Mucosa of descending colon (tissue), 3 donors: ENCODE results near the gene MT1A. TPM values are rescaled to one million over a fixed set of nuclear protein-coding genes. Genes with fewer than 3 reads are reported as not detected.

Source experiments
- ATAC-seq: fragments of 200-7000 bp; cut with Tn5 transposase; one replicate; pipeline ENCODE4 v1.9.1; 2020; ENCODE audit warnings: mild to moderate bottlenecking, moderate library complexity
- DNase-seq, 3 donors: peaks; one replicate each; pipeline ENCODE4 v3.0.0-alpha.2; 2020
- H3K36me3 ChIP-seq: fragments of 200-600 bp; one replicate; pipeline ENCODE4 v1.8.0; 2021; ENCODE audit warnings: low read depth, mild to moderate bottlenecking
- H3K4me1 ChIP-seq: fragments of 200-600 bp; one replicate; pipeline ENCODE4 v1.8.0; 2021; ENCODE audit warnings: low read depth, mild to moderate bottlenecking
- H3K4me3 ChIP-seq: fragments of 200-600 bp; one replicate; pipeline ENCODE4 v1.8.0; 2021; ENCODE audit warnings: mild to moderate bottlenecking
- H3K9me3 ChIP-seq: fragments of 200-600 bp; one replicate; pipeline ENCODE4 v1.8.0; 2021; ENCODE audit warnings: mild to moderate bottlenecking
- CTCF ChIP-seq: fragments of 200-600 bp; IDR thresholded peaks from one replicate; pipeline ENCODE4 v1.8.0; 2022; ENCODE audit warnings: antibody characterized with exemption, mild to moderate bottlenecking
- intact Hi-C, 2 donors: fragments of 100-400 bp; cut with DNase I in 1 of 2; cut with micrococcal nuclease in 1 of 2; formaldehyde crosslinking; loops; one replicate each; pipeline versions ENCODE4 v1.11.0 to v1.11.1; 2022; cut with DNase I, micrococcal nuclease
- total RNA-seq, 3 donors: library from RNA; stranded (reverse); fragmentation: NEBNext Ultra II Directional in 2 of 3; extraction: Animal tissue kit (Norgen Biotek cat#: 25700) in 2 of 3; gene quantifications; one replicate each; pipeline versions ENCODE4 v1.2.1 to v1.2.4, GENCODE V29; 2021 to 2023
- donor health status: DM: no; HTN: no; CAD: no; lungs with moderate emphysema.
- donor health status: DM: no; HTN: no; CAD: no.
- donor health status: DM: no; HTN: yes; CAD: no.

MT1A gene
- total RNA-seq, 3 donors from 2014 or later = 4.5 to 9.7 (median 8.9) TPM

GRCh38 chr16:56623637-56624036 lies 14.8 kb upstream of the MT1A start:
- Histone ChIP-seq H3K36me3 (no peaks in the 10 kb centered on the region), H3K9me3 (no peaks in the 10 kb centered on the region), H3K4me1 (peaks cover 5% of the 10 kb centered on the region), H3K4me3 (no peak overlapping the region)
- intact Hi-C loops = no loop called here
- TF ChIP-seq CTCF = no peak
- ATAC-seq (no peak), DNase-seq (no peak)

GRCh38 chr16:56625140-56625942 lies 13.1 kb upstream of the MT1A start, which contains the start of gene MT1E:
Gene MT1E, plus strand, starts transcription at chr16:56625781. Its CDS starts 71 bp downstream, at chr16:56625852.
- peak; percentile 84 to 90 (median 90) for DNase-seq
- peak; percentile 96 for ATAC-seq
- no peak for TF ChIP-seq CTCF
- Histone ChIP-seq H3K9me3 (no peaks in the 10 kb centered on the region), H3K4me3 (peak within 1 kb of the TSS; percentile 19), H3K36me3 (no peaks in the 10 kb centered on the region), H3K4me1 (peaks cover 5% of the 10 kb centered on the region)
- intact Hi-C loops = no loop called here

GRCh38 chr16:56625943-56626654 lies 12.4 kb upstream of the MT1A start:
- Histone ChIP-seq H3K4me3 (no peak overlapping the region), H3K36me3 (no peaks in the 10 kb centered on the region), H3K4me1 (peaks cover 5% of the 10 kb centered on the region), H3K9me3 (no peaks in the 10 kb centered on the region)
- intact Hi-C loops = no loop called here
- peak in 2 of 3 donors; percentile 60 to 63 for DNase-seq
- peak; percentile 65 for ATAC-seq
- no peak for TF ChIP-seq CTCF

GRCh38 chr16:56626685-56627084 lies 11.8 kb upstream of the MT1A start:
- Histone ChIP-seq H3K4me1 (peaks cover 5% of the 10 kb centered on the region), H3K36me3 (no peaks in the 10 kb centered on the region), H3K9me3 (no peaks in the 10 kb centered on the region), H3K4me3 (no peak overlapping the region)
- TF ChIP-seq CTCF = no peak
- intact Hi-C loops = no loop called here
- DNase-seq (no peak), ATAC-seq (no peak)

- no peak for ATAC-seq
- peaks cover 16% of the 10 kb centered on the region for H3K4me1 ChIP-seq
Observed at GRCh38 chr16:56628486-56629350, 9.7 kb upstream of the MT1A start.

More at GRCh38 chr16:56628486-56629350, 9.7 kb upstream of the MT1A start:
- no peak for DNase-seq
- intact Hi-C loops = no loop called here
- H3K4me3 ChIP-seq = no peak overlapping the region
- H3K9me3 ChIP-seq = no peaks in the 10 kb centered on the region
- TF ChIP-seq CTCF = no peak
- H3K36me3 ChIP-seq = no peaks in the 10 kb centered on the region
